Measurements from ENCODE around the gene ACSF3.
"Not testable (repeated sequence)": the region's sequence is repeated elsewhere in the genome, so short reads cannot be mapped to it uniquely, and the experiment has no call there.

ACSF3 gene

DNA sequence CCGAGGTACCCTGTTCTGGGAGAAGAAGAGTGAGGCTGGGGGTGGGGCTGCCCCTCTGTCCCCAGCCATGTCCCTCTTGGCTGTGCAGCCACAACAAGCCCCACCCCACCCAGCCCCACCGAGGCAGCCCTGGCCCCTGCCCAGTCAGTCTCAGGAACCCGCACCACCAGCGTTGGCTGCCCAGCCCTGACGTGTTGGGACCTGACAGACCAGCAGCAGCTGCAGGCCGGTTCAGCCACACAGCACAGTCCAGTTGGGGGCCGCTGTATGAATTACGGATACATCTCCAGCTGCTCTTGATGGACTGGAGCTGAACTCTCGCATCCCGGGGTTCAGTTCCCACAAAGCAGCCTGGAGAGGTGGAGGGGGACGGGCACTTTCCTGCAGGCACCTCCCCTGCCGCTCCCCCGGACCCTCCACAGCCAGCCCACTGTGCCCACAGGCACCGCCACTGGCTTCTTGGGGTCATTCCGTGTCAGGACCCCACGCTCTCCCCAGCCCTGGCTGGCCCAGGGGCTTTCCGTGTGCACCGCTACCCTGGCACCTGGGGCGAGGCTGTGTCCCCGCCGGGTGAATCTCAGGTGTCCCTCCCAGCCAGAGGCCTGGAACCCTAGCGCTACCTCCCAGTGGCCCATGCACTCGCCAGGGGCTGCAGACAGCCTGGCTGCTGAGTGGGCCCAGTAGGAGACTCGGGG, 84.9 kb downstream of the ACSF3 start:
- DNase-seq, result no peak

- DNase-seq, result no peak
Observed at GRCh38 chr16:89179148-89179484, 85.5 kb downstream of the ACSF3 start.

- no peak for DNase-seq
Observed at GRCh38 chr16:89179656-89180315, 86.1 kb downstream of the ACSF3 start.

DNA sequence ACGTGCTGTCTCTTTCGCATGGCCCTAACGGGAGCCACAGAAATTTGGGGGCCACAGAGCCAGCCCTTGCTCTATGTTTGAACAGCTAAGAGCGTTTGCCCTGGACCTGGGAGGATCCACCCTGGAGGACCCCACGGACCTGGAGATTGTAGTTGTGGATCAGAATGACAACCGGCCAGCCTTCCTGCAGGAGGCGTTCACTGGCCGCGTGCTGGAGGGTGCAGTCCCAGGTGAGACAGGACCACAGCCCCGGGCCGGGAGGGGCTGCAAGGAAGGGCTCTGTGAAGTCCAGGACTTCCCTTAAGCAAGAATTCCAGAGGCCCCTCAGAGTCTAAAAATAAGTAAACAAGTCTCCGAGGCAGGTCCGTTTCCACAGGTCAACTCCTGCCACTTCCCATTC, 89.8 kb downstream of the ACSF3 start:
- no peak for DNase-seq

DNA sequence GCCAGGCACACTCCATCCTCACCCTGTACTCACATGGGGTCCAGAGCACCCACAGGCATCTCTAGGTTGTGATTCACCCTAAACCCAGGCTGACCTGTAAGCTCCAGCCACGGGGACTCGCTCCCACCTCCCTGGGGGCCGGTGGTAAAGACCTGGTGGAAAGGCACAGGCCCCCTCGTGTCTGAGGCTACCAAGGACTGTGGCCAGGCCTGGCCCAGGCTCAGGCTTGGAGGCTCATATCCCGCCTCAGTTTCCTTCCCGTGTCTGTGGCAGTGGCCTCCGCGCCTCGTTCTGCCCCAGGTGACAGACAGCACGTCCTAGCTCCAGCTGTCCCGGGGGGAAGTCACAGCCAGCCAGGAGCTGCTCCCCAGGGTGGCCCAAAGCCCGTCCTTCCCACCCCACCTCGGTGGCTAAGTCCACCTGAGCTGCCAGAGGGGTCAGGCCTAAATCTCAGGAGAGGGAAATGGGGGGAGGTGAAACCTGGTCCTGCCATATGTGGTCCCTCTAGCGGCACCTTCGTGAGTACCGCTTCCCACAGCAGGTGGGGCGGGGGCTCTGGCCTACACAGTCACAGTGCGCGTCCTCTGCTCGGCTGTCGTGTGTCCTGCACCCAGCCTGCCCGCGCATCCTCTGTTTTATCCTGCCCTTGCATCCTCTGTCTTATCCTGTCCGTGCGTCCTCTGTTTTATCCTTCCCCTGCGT, 90.5 kb downstream of the ACSF3 start:
- DNase-seq, result no peak

- no peak for DNase-seq
Observed at GRCh38 chr16:89184677-89184932, 91.0 kb downstream of the ACSF3 start.

- no peak for DNase-seq
Observed at GRCh38 chr16:89184933-89185794, 91.5 kb downstream of the ACSF3 start.

GRCh38 chr16:89185887-89186592, 92.4 kb downstream of the ACSF3 start:
- DNase-seq, result not testable (repeated sequence)

- not testable (repeated sequence) for DNase-seq
Observed at GRCh38 chr16:89186593-89187031, 93.0 kb downstream of the ACSF3 start.

- DNase-seq, result no peak
Observed at GRCh38 chr16:89187032-89187769, 93.5 kb downstream of the ACSF3 start.

DNA sequence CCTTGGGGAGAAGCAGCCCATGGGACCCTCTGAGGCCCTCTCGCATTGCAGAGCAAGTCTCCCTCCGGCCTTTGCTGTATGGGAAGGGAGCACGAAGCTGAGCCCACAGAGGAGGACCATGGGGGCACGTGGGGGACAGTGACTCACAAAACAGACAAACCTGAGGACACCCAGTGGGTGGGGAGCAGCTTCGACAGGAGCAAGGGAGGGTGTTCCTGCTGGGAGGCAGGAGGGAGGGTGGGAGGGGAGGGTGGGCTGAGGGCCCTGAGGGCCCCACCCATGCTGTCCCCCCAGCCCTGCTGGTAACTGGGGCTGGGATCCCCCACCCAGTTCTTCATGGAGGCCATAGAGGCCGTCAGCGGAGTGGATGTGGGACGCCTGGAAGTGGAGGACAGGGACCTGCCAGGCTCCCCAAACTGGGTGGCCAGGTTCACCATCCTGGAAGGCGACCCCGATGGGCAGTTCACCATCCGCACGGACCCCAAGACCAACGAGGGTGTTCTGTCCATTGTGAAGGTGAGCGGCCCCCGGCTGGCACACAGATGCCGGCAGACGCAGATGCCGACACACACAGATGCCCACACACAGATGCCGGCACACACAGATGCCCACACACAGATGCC, 94.2 kb downstream of the ACSF3 start:
- DNase-seq, result no peak

DNA sequence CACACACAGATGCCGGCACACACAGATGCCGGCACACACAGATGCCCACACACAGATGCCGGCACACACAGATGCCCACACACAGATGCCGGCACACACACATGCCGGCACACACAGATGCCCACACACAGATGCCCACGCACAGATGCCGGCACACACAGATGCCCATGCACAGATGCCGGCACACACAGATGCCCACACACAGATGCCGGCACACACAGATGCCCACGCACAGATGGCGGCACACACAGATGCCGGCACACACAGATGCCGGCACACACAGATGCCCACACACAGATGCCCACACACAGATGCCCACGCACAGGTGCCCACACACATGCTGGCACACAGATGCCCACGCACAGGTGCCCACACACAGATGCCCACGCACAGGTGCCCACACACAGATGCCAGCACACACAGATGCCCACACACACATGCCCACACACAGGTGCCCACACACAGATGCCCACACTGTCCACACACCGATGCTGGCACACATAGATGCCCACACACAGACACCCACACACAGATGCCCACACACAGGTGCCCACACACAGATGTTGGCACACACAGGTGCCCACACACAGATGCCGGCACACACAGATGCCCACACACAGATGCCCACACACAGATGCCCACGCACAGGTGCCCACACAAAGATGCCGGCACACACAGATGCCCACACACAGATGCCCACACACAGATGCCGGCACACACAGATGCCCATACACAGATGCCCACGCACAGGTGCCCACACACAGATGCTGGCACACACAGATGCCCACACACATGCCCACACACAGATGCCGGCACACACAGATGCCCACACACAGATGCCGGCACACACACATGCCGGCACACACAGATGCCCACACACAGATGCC, 95.1 kb downstream of the ACSF3 start:
- DNase-seq, result not testable (repeated sequence)

DNA sequence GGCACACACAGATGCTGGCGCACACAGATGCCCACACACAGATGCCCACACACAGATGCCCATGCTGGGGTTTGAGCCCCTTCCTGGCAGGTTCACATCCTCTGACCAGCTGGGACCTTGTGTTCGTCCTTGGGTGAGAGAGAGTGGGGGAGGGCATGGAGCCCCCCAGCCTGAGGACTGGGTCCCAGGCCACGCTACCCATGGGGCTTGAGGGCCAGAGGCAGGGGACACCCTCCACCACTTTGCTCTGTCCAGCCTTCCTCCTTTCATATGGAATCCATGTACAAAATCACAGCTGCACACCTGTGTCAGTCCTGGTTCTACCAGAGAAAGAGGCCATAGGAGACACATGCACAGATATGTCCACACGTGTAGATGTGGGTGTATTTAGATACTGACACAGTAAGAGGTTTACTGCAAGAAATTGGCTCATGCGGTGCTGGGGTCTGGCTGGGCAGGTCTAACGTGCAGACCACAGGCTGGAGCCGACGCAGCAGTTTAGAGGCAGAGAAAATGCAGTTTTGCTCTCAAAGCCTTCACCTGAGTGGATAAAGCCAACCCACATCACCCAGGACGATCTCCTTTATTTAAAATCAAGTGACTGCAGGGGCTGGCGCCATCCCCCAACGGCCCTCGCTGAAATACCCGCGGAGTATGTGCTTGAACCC, 95.8 kb downstream of the ACSF3 start:
- no peak for DNase-seq

DNA sequence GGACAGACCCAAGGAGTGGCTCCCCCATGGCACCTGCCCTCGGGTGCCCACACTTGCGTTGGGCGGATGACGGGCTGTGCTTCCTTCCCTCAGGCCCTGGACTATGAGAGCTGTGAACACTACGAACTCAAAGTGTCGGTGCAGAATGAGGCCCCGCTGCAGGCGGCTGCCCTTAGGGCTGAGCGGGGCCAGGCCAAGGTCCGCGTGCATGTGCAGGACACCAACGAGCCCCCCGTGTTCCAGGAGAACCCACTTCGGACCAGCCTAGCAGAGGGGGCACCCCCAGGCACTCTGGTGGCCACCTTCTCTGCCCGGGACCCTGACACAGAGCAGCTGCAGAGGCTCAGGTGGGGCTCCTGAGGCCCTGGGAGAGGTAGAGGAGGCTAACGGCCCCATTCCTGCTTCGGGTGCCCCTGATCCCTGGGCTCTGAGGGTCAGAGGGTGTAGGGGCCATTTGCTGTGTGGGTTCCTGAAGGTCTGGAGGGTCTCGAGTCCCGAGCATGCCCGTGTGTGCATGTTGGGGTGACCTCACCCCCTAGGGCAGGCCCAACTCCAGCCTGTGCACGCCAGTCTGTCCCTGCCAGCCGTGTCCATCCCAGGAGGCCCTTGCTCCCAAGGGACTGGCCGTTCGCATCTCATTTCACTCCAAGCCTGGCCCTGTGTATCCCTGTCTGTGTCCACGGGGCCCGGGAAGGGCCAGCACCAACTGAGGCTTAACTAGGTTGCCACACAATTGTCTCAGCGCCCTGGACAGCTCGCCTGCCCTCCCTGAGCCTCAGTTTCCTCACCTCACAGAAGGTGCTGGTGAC, 96.7 kb downstream of the ACSF3 start:
- no peak for DNase-seq

GRCh38 chr16:89191033-89191900, 97.6 kb downstream of the ACSF3 start:
- DNase-seq, result no peak

DNA sequence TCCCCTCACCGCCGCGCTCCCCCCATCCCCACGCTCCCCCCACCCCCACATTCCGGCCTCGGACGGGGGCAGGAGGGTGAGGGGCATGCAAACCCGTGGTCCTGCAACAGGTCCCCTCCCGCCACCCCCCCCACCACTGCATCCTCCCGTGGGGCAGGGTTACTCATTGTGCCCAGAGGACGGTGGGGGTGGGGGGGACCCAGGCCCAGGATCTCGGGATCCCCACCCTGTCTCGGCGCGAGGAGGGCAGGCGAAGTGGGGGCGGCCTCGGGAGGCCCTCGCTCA, 98.2 kb downstream of the ACSF3 start:
- DNase-seq, result no peak

GRCh38 chr16:89192186-89192955, 98.7 kb downstream of the ACSF3 start:
- not testable (repeated sequence) for DNase-seq
